Fibroblast of mammary gland (primary cell): ENCODE results near the gene DPP9.

Experiments
- DNase-seq: peaks from one replicate; pipeline ENCODE4 v3.0.0-alpha.2; 2010; ENCODE audit warnings: low read depth
- H3K4me3 ChIP-seq: 2 replicates; pipeline ENCODE4 v1.5.1; 2011; ENCODE audit warnings: low read depth, mild to moderate bottlenecking, low read length, moderate library complexity; ENCODE audit not compliant: control insufficient read depth
- TF ChIP-seq, protein P1 (sequence below): conservative IDR thresholded peaks from 2 replicates; pipeline ENCODE4 v1.5.1; 2011; ENCODE audit warnings: low read depth, low read length, inconsistent platforms; ENCODE audit not compliant: control insufficient read depth, insufficient read depth

DPP9 gene

GRCh38 chr19:4694211-4694987 lies 29.2 kb downstream of the DPP9 start:
- peak; percentile 99 for DNase-seq
- TF ChIP-seq, protein P1, sequence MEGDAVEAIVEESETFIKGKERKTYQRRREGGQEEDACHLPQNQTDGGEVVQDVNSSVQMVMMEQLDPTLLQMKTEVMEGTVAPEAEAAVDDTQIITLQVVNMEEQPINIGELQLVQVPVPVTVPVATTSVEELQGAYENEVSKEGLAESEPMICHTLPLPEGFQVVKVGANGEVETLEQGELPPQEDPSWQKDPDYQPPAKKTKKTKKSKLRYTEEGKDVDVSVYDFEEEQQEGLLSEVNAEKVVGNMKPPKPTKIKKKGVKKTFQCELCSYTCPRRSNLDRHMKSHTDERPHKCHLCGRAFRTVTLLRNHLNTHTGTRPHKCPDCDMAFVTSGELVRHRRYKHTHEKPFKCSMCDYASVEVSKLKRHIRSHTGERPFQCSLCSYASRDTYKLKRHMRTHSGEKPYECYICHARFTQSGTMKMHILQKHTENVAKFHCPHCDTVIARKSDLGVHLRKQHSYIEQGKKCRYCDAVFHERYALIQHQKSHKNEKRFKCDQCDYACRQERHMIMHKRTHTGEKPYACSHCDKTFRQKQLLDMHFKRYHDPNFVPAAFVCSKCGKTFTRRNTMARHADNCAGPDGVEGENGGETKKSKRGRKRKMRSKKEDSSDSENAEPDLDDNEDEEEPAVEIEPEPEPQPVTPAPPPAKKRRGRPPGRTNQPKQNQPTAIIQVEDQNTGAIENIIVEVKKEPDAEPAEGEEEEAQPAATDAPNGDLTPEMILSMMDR, result no peak
- H3K4me3 ChIP-seq, result no peak overlapping the region

GRCh38 chr19:4693471-4694121 lies 30.0 kb downstream of the DPP9 start:
- DNase-seq, result no peak
- TF ChIP-seq, protein P1, result no peak
- H3K4me3 ChIP-seq, result no peak overlapping the region

- DNase-seq, result no peak
- no peak overlapping the region for H3K4me3 ChIP-seq
- TF ChIP-seq, protein P1, result no peak
Observed at GRCh38 chr19:4693078-4693350, 30.6 kb downstream of the DPP9 start.

GRCh38 chr19:4692251-4693077 lies 31.2 kb downstream of the DPP9 start:
- no peak for DNase-seq
- no peak overlapping the region for H3K4me3 ChIP-seq

GRCh38 chr19:4691373-4691772 lies 32.3 kb downstream of the DPP9 start:
- TF ChIP-seq, protein P1, result no peak
- DNase-seq, result no peak

More at GRCh38 chr19:4692251-4693077, 31.2 kb downstream of the DPP9 start:
- TF ChIP-seq, protein P1, result no peak

GRCh38 chr19:4690361-4690760 lies 33.3 kb downstream of the DPP9 start:
- no peak for DNase-seq
- H3K4me3 ChIP-seq, result no peak overlapping the region
- TF ChIP-seq, protein P1, result peak; percentile 8

More at GRCh38 chr19:4691373-4691772, 32.3 kb downstream of the DPP9 start:
- H3K4me3 ChIP-seq, result no peak overlapping the region
